Fibroblast of lung (primary cell): ENCODE measurements around the gene USP20. TPM values are rescaled to one million over a fixed set of nuclear protein-coding genes. Genes with fewer than 3 reads are reported as not detected.

Experiments
- DNase-seq, 2 donors: peaks; one replicate each; pipeline versions ENCODE4 v3.0.0 to v3.0.0-alpha.2; 2010; ENCODE audit warnings: low read depth in 2 of 2
- H2AFZ ChIP-seq: 2 replicates; pipeline ENCODE4 v1.5.1; 2012; ENCODE audit warnings: low read length, control low read depth, inconsistent platforms
- H3K27ac ChIP-seq: 2 replicates; pipeline ENCODE4 v1.5.1; 2011; ENCODE audit warnings: low read length, control low read depth; ENCODE audit not compliant: insufficient read depth
- H3K27me3 ChIP-seq: 2 replicates; pipeline ENCODE4 v1.5.1; 2011; ENCODE audit warnings: mild to moderate bottlenecking, low read length; ENCODE audit not compliant: control insufficient read depth, insufficient read depth
- H3K36me3 ChIP-seq: 2 replicates; pipeline ENCODE4 v1.5.1; 2011; ENCODE audit warnings: low read length; ENCODE audit not compliant: control insufficient read depth, insufficient read depth
- H3K4me1 ChIP-seq: 2 replicates; pipeline ENCODE4 v1.5.1; 2011; ENCODE audit warnings: low read length; ENCODE audit not compliant: control insufficient read depth, insufficient read depth; ENCODE audit errors: extremely low read depth
- H3K4me2 ChIP-seq: 2 replicates; pipeline ENCODE4 v1.5.1; 2011; ENCODE audit warnings: low read length, control low read depth; ENCODE audit not compliant: insufficient read depth; ENCODE audit errors: extremely low read depth
- H3K4me3 ChIP-seq, 4 experiments: fragments of 200-600 bp in 1 of 4; sonication (generic) in 1 of 4; replicated peaks in 1 of 4; 2 replicates each; pipeline ENCODE4 v1.5.1; 2011 to 2016; ENCODE audit warnings: low read length in 4 of 4, low read depth in 3 of 4, mild to moderate bottlenecking in 3 of 4, control low read depth in 2 of 4, inconsistent platforms in 1 of 4, mixed read lengths in 1 of 4; ENCODE audit not compliant: insufficient read depth in 1 of 4; ENCODE audit errors: control extremely low read depth in 1 of 4
- H3K79me2 ChIP-seq: 2 replicates; pipeline ENCODE4 v1.5.1; 2012; ENCODE audit warnings: mild to moderate bottlenecking, low read length, inconsistent platforms; ENCODE audit not compliant: control insufficient read depth, insufficient read depth
- H3K9ac ChIP-seq: 2 replicates; pipeline ENCODE4 v1.5.1; 2011; ENCODE audit warnings: mild to moderate bottlenecking, low read length, control low read depth; ENCODE audit not compliant: insufficient read depth
- H3K9me3 ChIP-seq: 2 replicates; pipeline ENCODE4 v1.5.1; 2012; ENCODE audit warnings: low read depth, low read length; ENCODE audit not compliant: control insufficient read depth, insufficient read depth
- H4K20me1 ChIP-seq: 2 replicates; pipeline ENCODE4 v1.5.1; 2011; ENCODE audit warnings: low read length; ENCODE audit not compliant: control insufficient read depth, insufficient read depth; ENCODE audit errors: extremely low read depth
- EZH2 ChIP-seq: IDR thresholded peaks from 2 replicates; pipeline ENCODE4 v1.5.1; 2012; ENCODE audit warnings: low read length, control low read depth, mild to moderate bottlenecking; ENCODE audit errors: missing control alignments
- polyA plus RNA-seq, 2 donors: library from polyadenylated mRNA; depleted of rRNA in 1 of 2; stranded (reverse) in 1 of 2; unstranded in 1 of 2; fragments of >200 nt; gene quantifications; 2 replicates each; pipeline ENCODE4 v1.2.1, GENCODE V29; 2011 to 2012; ENCODE audit warnings: missing spikeins in 1 of 2
- total RNA-seq: library from RNA; depleted of rRNA; stranded (reverse); fragments of >200 nt; gene quantifications from 2 replicates; pipeline ENCODE4 v1.2.1, GENCODE V29; 2014
- TF ChIP-seq, protein P1 (sequence below), 2 donors: IDR thresholded peaks in 1 of 2; conservative IDR thresholded peaks in 1 of 2; 1 replicate in 1 of 2; 2 replicates in 1 of 2; pipeline ENCODE4 v1.5.1; 2011 to 2012; ENCODE audit warnings: low read length in 2 of 2, control low read depth in 1 of 2, inconsistent platforms in 1 of 2, low read depth in 1 of 2, mild to moderate bottlenecking in 1 of 2

Gene USP20
- total and polyA plus RNA-seq, 2 donors (not counting 1 experiment from before 2014, with no cell fraction given), result 6.7 to 12.9 TPM

DNA sequence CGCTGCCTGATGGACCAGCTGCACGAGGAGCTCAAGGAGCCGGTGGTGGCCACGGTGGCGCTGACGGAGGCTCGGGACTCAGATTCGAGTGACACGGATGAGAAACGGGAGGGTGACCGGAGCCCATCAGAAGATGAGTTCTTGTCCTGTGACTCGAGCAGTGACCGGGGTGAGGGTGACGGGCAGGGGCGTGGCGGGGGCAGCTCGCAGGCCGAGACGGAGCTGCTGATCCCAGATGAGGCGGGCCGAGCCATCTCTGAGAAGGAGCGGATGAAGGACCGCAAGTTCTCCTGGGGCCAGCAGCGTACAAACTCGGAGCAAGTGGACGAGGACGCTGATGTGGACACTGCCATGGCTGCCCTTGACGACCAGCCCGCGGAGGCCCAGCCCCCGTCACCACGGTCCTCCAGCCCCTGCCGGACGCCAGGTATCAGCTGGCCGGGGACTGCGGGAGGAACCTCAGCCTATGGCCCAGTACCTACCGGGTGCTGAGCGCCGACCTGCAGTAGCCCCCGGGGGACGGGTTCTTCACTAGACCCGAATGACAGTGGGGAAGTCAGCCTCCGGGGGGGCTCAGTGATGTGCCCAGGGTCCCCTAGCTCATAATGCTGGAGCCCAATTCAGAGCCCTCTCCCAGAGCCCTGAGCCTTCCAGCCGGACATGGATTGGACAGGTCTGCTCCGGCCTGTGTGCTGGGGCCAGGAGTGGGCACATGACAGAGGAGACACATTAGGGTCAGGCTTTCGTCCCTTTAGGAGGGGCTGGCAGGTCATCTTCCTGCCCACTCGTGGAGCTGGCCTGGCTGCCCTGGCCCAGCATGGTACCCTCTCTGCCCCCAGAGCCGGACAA lies 33.0 kb downstream of the USP20 start:
- Histone ChIP-seq H2AFZ (no peak overlapping the region), H3K79me2 (no peaks in the 10 kb centered on the region), H3K27ac (no peak overlapping the region), H3K27me3 (no peaks in the 10 kb centered on the region), H3K9ac (no peak overlapping the region), H3K4me1 (no peaks in the 10 kb centered on the region), H3K9me3 (no peaks in the 10 kb centered on the region), H3K4me3 (no peak overlapping the region), H4K20me1 (no peaks in the 10 kb centered on the region), H3K4me2 (no peak overlapping the region), H3K36me3 (no peaks in the 10 kb centered on the region)
- DNase-seq, result no peak
- TF ChIP-seq EZH2, result no peak
- TF ChIP-seq, protein P1, sequence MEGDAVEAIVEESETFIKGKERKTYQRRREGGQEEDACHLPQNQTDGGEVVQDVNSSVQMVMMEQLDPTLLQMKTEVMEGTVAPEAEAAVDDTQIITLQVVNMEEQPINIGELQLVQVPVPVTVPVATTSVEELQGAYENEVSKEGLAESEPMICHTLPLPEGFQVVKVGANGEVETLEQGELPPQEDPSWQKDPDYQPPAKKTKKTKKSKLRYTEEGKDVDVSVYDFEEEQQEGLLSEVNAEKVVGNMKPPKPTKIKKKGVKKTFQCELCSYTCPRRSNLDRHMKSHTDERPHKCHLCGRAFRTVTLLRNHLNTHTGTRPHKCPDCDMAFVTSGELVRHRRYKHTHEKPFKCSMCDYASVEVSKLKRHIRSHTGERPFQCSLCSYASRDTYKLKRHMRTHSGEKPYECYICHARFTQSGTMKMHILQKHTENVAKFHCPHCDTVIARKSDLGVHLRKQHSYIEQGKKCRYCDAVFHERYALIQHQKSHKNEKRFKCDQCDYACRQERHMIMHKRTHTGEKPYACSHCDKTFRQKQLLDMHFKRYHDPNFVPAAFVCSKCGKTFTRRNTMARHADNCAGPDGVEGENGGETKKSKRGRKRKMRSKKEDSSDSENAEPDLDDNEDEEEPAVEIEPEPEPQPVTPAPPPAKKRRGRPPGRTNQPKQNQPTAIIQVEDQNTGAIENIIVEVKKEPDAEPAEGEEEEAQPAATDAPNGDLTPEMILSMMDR (conservative IDR thresholded peaks at IDR 0.05 in 1 of 2, IDR thresholded peaks at IDR 0.05 in 1 of 2; ENCODE audit: low read depth in 1 of 2, low read length in 2 of 2), result no peak

DNA sequence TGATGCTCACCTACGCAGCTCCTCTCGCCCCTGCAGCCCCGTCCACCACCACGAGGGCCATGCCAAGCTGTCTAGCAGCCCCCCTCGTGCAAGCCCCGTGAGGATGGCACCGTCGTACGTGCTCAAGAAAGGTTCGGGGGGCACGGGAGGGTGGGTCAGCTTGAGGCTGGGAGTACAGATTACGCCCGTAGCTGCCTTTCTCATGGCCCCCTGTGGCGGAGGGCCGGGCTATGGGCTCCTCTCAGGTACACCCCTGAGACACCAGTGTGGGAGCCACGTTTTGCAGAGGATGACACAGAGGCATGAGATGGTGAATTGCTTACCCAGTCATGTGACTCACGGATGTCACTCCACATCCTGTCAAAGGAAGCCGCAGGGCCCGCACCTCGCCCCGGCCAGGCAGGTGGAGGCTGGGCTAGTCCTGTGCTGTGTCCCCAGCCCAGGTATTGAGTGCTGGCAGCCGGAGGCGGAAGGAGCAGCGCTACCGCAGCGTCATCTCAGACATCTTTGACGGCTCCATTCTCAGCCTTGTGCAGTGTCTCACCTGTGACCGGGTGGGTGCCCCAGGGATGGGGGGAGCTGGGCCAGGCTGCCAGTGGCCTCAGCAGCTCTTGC lies 33.7 kb downstream of the USP20 start:
- Histone ChIP-seq H3K27ac (no peak overlapping the region), H3K27me3 (no peaks in the 10 kb centered on the region), H3K4me3 (no peak overlapping the region), H4K20me1 (no peaks in the 10 kb centered on the region), H3K79me2 (no peaks in the 10 kb centered on the region), H2AFZ (no peak overlapping the region), H3K36me3 (no peaks in the 10 kb centered on the region), H3K9me3 (no peaks in the 10 kb centered on the region), H3K9ac (no peak overlapping the region), H3K4me2 (no peak overlapping the region), H3K4me1 (no peaks in the 10 kb centered on the region)
- TF ChIP-seq, protein P1 (conservative IDR thresholded peaks at IDR 0.05 in 1 of 2, IDR thresholded peaks at IDR 0.05 in 1 of 2; ENCODE audit: low read depth in 1 of 2, low read length in 2 of 2), result no peak
- TF ChIP-seq EZH2, result no peak
- no peak for DNase-seq

DNA sequence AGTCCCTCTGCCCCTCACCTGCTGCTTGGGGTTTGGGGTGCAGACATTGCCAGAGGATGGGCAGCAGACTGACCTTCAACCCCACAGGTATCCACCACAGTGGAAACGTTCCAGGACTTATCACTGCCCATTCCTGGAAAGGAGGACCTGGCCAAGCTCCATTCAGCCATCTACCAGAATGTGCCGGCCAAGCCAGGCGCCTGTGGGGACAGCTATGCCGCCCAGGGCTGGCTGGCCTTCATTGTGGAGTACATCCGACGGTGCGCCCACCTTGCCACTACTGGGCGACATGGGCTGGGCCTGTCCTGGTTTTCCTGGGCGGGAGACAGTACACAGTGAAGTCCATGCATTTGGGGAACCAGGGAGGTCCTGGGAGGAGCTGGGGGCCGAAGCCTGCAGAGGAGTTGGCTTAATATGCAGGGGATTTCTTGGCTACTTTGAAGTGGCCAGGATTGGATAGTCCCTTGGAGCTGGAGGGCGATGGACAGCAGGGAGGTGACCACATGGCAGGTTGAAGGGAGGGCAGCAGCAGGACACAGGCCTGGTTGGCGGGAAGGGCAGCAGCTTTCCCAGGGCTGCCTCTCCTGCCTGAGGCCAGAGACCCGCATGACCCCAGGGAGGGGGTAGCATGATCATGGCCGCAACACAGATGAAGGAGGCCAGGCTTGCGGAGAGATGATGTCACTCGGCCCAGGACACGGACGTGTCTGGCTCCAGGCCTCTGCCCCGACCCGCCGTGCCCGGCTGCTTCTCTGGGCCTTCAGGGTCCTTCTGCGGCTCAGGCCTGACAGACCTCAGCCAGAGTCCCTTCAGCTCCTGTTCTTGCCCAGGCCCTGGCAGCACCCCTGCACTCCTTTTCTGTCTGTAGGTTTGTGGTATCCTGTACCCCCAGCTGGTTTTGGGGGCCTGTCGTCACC lies 34.6 kb downstream of the USP20 start:
- no peaks in the 10 kb centered on the region for H3K27me3 ChIP-seq
- no peak overlapping the region for H3K9ac ChIP-seq
- no peak overlapping the region for H3K4me2 ChIP-seq
- no peak for DNase-seq
- TF ChIP-seq EZH2, result no peak
- TF ChIP-seq, protein P1 (conservative IDR thresholded peaks at IDR 0.05 in 1 of 2, IDR thresholded peaks at IDR 0.05 in 1 of 2; ENCODE audit: low read depth in 1 of 2, low read length in 2 of 2), result no peak
- H3K9me3 ChIP-seq, result no peaks in the 10 kb centered on the region
- H2AFZ ChIP-seq, result no peak overlapping the region
- H3K36me3 ChIP-seq, result no peaks in the 10 kb centered on the region
- H3K27ac ChIP-seq, result no peak overlapping the region
- no peak overlapping the region for H3K4me3 ChIP-seq
- H4K20me1 ChIP-seq, result no peaks in the 10 kb centered on the region
- H3K79me2 ChIP-seq, result no peaks in the 10 kb centered on the region
- no peaks in the 10 kb centered on the region for H3K4me1 ChIP-seq
